OCI-LY1 (cell line): ENCODE results near the gene TSBP1.

Experiments used
- H2AFZ ChIP-seq: fragments of 200-600 bp; sonication (generic), shearing (Covaris generic); 2 replicates; pipeline ENCODE4 v1.6.0; 2014; ENCODE audit warnings: antibody characterized with exemption, mild to moderate bottlenecking, low read length
- H3F3A ChIP-seq: fragments of 200-600 bp; sonication (generic), shearing (Covaris generic); 2 replicates; pipeline ENCODE4 v1.6.0; 2014; ENCODE audit warnings: mild to moderate bottlenecking, antibody characterized with exemption, low read length, moderate library complexity; ENCODE audit not compliant: insufficient read depth
- H3K27ac ChIP-seq: fragments of 200-600 bp; sonication (generic); 2 replicates; pipeline ENCODE4 v1.5.1; 2014; ENCODE audit warnings: low read length, mixed run types, mild to moderate bottlenecking, low read depth; ENCODE audit not compliant: poor library complexity, severe bottlenecking
- H3K27me3 ChIP-seq: fragments of 200-600 bp; sonication (generic); 2 replicates; pipeline ENCODE4 v1.6.0; 2014; ENCODE audit warnings: antibody characterized with exemption, mild to moderate bottlenecking, low read length, moderate library complexity; ENCODE audit not compliant: insufficient read depth
- H3K36me3 ChIP-seq: fragments of 200-600 bp; sonication (generic); 2 replicates; pipeline ENCODE4 v1.6.1; 2014; ENCODE audit warnings: mild to moderate bottlenecking, antibody characterized with exemption, low read length, moderate library complexity, mixed read lengths; ENCODE audit not compliant: insufficient read depth
- H3K4me1 ChIP-seq: fragments of 200-600 bp; sonication (generic); 2 replicates; pipeline ENCODE4 v1.5.1; 2014; ENCODE audit warnings: mild to moderate bottlenecking, low read length, moderate library complexity; ENCODE audit not compliant: insufficient read depth, severe bottlenecking
- H3K4me2 ChIP-seq: fragments of 200-600 bp; sonication (generic), shearing (Covaris generic); 2 replicates; pipeline ENCODE4 v1.6.1; 2014; ENCODE audit warnings: low read length
- H3K4me3 ChIP-seq: fragments of 200-600 bp; sonication (generic); 2 replicates; pipeline ENCODE4 v1.5.1; 2014; ENCODE audit warnings: low read length, low read depth, mild to moderate bottlenecking, mixed read lengths; ENCODE audit not compliant: poor library complexity, severe bottlenecking
- H3K79me2 ChIP-seq: fragments of 200-600 bp; shearing (Covaris generic); 2 replicates; pipeline ENCODE4 v1.6.1; 2016; ENCODE audit warnings: mixed run types, low read length, mixed read lengths; ENCODE audit not compliant: insufficient read depth
- H3K9ac ChIP-seq: fragments of 200-600 bp; sonication (generic), shearing (Covaris generic); 2 replicates; pipeline ENCODE4 v1.6.1; 2014; ENCODE audit warnings: mild to moderate bottlenecking, low read length, mixed read lengths
- H3K9me2 ChIP-seq: fragments of 200-600 bp; sonication (generic), shearing (Covaris generic); 2 replicates; pipeline ENCODE4 v1.6.1; 2014; ENCODE audit warnings: low read depth, mild to moderate bottlenecking, low read length, mixed read lengths
- H3K9me3 ChIP-seq: fragments of 200-600 bp; shearing (Covaris generic); 2 replicates; pipeline ENCODE4 v1.6.1; 2014; ENCODE audit warnings: low read length, mixed read lengths
- H4K20me1 ChIP-seq: fragments of 200-600 bp; sonication (generic), shearing (Covaris generic); 2 replicates; pipeline ENCODE4 v1.6.0; 2016; ENCODE audit warnings: mild to moderate bottlenecking, low read length; ENCODE audit not compliant: insufficient read depth
- CTCF ChIP-seq: fragments of 200-600 bp; sonication (generic), shearing (Covaris generic); IDR thresholded peaks from 2 replicates; pipeline ENCODE4 v1.5.1; 2017; ENCODE audit warnings: mild to moderate bottlenecking, antibody characterized with exemption, low read length, moderate library complexity, mixed read lengths
- EZH2 ChIP-seq: fragments of 200-600 bp; sonication (generic), shearing (Covaris generic); IDR thresholded peaks from 2 replicates; pipeline ENCODE4 v1.8.0; 2017; ENCODE audit warnings: borderline replicate concordance, mixed run types, mild to moderate bottlenecking, antibody characterized with exemption, low read length, moderate library complexity, mixed read lengths

Gene TSBP1, protein sequence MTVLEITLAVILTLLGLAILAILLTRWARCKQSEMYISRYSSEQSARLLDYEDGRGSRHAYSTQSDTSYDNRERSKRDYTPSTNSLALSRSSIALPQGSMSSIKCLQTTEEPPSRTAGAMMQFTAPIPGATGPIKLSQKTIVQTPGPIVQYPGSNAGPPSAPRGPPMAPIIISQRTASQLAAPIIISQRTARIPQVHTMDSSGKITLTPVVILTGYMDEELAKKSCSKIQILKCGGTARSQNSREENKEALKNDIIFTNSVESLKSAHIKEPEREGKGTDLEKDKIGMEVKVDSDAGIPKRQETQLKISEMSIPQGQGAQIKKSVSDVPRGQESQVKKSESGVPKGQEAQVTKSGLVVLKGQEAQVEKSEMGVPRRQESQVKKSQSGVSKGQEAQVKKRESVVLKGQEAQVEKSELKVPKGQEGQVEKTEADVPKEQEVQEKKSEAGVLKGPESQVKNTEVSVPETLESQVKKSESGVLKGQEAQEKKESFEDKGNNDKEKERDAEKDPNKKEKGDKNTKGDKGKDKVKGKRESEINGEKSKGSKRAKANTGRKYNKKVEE

GRCh38 chr6:32371803-32372202 is at the start of gene TSBP1:
TSBP1 (minus strand) TSS chr6:32371903; CDS start chr6:32371706, 197 bp downstream.
- H2AFZ ChIP-seq: no peak within 1 kb of the TSS
- TF ChIP-seq EZH2 (no peak), CTCF (no peak)
- H3K36me3 ChIP-seq: no peaks in the 10 kb centered on the region
- no peaks in the 10 kb centered on the region for H3K9me2 ChIP-seq
- H3K27me3 ChIP-seq: no peaks in the 10 kb centered on the region
- no peaks in the 10 kb centered on the region for H4K20me1 ChIP-seq
- H3K4me3 ChIP-seq: no peak within 1 kb of the TSS
- no peak within 1 kb of the TSS for H3K9ac ChIP-seq
- no peak within 1 kb of the TSS for H3K4me2 ChIP-seq
- H3K4me1 ChIP-seq: no peaks in the 10 kb centered on the region
- H3K79me2 ChIP-seq: no peaks in the 10 kb centered on the region
- no peak within 1 kb of the TSS for H3K27ac ChIP-seq
- no peaks in the 10 kb centered on the region for H3F3A ChIP-seq
- H3K9me3 ChIP-seq: no peaks in the 10 kb centered on the region

DNA sequence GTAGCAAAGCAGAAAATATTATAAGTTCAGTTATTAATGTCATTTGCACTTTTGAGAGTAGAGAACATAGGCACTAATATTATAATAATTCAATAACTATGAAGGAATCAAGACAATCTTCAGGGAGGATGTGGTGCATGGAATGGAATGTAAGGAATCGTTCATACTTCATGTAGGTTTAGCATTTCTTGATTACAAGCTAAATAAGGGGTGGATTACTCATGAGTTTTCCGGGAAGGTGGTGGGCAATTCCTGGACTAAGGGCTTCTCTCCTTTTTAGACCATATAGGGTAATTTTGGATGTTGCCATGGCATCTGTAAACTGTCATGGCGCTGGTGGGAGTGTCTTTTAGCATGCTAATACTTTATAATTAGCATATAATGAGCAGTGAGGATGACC is 44.3 kb upstream of the TSBP1 start:
- no peak overlapping the region for H2AFZ ChIP-seq
- no peak overlapping the region for H3K27ac ChIP-seq
- no peaks in the 10 kb centered on the region for H3K36me3 ChIP-seq
- H3K79me2 ChIP-seq: no peaks in the 10 kb centered on the region
- no peaks in the 10 kb centered on the region for H3K9me2 ChIP-seq
- H3F3A ChIP-seq: no peaks in the 10 kb centered on the region
- TF ChIP-seq CTCF (no peak), EZH2 (no peak)
- peaks cover 4% of the 10 kb centered on the region for H3K4me1 ChIP-seq
- no peak overlapping the region for H3K9ac ChIP-seq
- peak overlapping the region; percentile 12; the same call in 1 of the 2 replicates for H3K4me2 ChIP-seq
- no peaks in the 10 kb centered on the region for H3K27me3 ChIP-seq
- H3K9me3 ChIP-seq: no peaks in the 10 kb centered on the region
- no peak overlapping the region for H3K4me3 ChIP-seq
- H4K20me1 ChIP-seq: no peaks in the 10 kb centered on the region

- Histone ChIP-seq H3K9me2 (no peaks in the 10 kb centered on the region), H3K4me2 (peak overlapping the region; percentile 12; the same call in 1 of the 2 replicates), H3K27ac (no peak overlapping the region), H3K4me1 (peaks cover 4% of the 10 kb centered on the region), H3K79me2 (no peaks in the 10 kb centered on the region), H4K20me1 (no peaks in the 10 kb centered on the region), H2AFZ (no peak overlapping the region), H3K9ac (no peak overlapping the region), H3K4me3 (no peak overlapping the region), H3K9me3 (no peaks in the 10 kb centered on the region), H3K27me3 (no peaks in the 10 kb centered on the region), H3F3A (no peaks in the 10 kb centered on the region), H3K36me3 (no peaks in the 10 kb centered on the region)
- TF ChIP-seq CTCF (peak; percentile 97), EZH2 (no peak)
Observed at GRCh38 chr6:32415521-32416019, 43.9 kb upstream of the TSBP1 start.
